ENCODE results near the gene OR52N5. TPM values are rescaled to one million over a fixed set of nuclear protein-coding genes. Genes with fewer than 3 reads are reported as not detected.

Gene OR52N5
- total RNA-seq (2014; rRNA removed; shearing (Covaris generic)) = 0.07 TPM in 1 of 2 replicates, not detected in the other

DNA sequence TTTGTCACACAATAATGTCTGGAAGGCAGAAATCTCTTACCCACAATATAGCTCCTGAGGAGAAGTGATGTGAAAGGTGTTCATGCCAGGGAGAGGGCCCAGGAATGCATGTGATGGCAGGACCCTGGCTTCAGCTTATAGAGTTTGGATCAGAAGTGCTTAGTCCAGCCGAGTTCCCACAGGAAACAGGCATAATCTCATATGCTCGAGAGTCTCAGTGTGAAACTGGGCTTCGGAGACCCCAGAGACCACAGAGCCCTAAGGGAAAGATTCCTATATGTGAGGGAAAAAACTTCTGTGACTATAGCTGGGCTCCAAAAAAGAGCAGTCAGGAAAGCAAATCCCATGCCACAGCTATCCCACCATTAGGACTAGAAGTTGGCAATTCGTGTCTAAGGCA lies at the start of gene OR52N5:
Gene OR52N5 (minus strand): TSS at position 101 of the 400 bp plus-strand sequence. CDS start 4,721 bp downstream, outside the sequence.
- no peaks in the 10 kb centered on the region for H3K27me3 ChIP-seq (ENCODE audit: control insufficient read depth, insufficient read depth, low read length)
- no peak for DNase-seq
- H3K4me3 ChIP-seq (ENCODE audit: insufficient read depth, low read depth, low read length) = no peak within 1 kb of the TSS
- H3K36me3 ChIP-seq (replicated peaks; ENCODE audit: control insufficient read depth, insufficient read depth, low read length) = no peaks in the 10 kb centered on the region

DNA sequence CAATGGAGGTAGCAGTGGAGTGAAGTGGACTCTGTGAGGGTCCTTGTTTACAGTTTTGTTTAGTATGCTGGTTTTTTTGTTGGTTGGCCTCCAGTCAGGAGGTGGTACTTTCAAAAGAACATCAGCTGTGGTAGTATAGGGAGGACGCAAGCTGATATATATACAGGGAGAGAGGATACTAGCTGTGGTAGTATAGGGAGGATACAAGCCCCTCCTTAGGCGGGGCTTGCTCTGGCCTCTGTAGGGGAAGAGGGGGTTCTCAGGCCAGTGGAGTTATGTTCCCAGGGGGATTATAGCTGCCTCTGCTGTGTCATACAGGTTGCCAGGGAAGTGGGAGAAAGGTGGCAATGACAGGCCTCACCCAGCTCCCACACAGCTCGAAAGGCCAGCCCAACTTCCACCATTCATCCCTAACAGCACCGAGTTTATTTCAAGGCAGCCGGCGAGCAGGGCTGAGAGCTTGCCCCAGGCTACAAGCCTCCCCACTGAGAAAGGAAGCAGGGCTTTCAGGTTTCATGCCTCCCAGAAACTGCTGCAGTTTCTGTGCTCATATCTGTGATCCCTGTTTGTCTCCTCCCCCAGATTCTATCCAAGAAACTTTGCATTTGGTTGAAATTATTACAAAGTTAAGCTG lies 48.2 kb upstream of the OR52N5 start:
- no peak for DNase-seq
- no peaks in the 10 kb centered on the region for H3K27me3 ChIP-seq (ENCODE audit: control insufficient read depth, insufficient read depth, low read length)
- no peak overlapping the region for H3K4me3 ChIP-seq (ENCODE audit: insufficient read depth, low read depth, low read length)
- no peaks in the 10 kb centered on the region for H3K36me3 ChIP-seq (replicated peaks; ENCODE audit: control insufficient read depth, insufficient read depth, low read length)

DNA sequence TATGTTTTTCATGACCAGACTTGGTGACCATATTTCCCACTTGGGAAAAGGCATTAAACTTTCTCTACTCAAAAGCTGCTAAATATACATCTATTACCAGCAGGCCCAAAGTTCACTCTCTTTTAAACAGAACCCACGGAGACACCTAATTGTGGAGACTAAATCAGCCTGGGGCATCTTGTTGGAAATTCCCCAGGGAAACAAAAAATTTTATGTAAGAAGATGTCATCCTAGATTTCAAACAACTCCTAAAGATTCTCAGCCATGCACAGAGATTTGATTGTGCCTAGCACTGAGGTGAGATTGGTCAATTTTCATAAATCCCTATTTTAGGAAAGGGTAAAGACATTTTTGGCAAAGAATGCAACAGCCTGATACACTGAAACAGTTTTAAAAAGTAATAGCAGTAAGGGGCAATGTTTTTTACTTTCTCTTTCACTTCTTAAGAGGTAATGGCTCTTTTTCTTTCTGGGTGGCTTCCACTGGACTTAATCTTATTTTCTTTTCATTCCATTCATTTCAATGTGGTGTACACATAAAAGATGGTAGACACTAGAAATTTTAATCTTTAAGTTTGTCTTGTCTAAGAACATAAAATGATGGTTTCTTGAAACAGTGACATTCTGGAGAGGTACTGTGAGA lies 35.2 kb upstream of the OR52N5 start:
- no peaks in the 10 kb centered on the region for H3K36me3 ChIP-seq (replicated peaks; ENCODE audit: control insufficient read depth, insufficient read depth, low read length)
- no peak for DNase-seq
- H3K4me3 ChIP-seq (ENCODE audit: insufficient read depth, low read depth, low read length) = no peak overlapping the region
- H3K27me3 ChIP-seq (ENCODE audit: control insufficient read depth, insufficient read depth, low read length) = no peaks in the 10 kb centered on the region

- Histone ChIP-seq H3K27me3 (ENCODE audit: control insufficient read depth, insufficient read depth, low read length) (no peaks in the 10 kb centered on the region), H3K4me3 (ENCODE audit: insufficient read depth, low read depth, low read length) (no peak overlapping the region), H3K36me3 (replicated peaks; ENCODE audit: control insufficient read depth, insufficient read depth, low read length) (no peaks in the 10 kb centered on the region)
- no peak for DNase-seq
Observed at GRCh38 chr11:5815534-5815933, 32.4 kb upstream of the OR52N5 start.

- no peaks in the 10 kb centered on the region for H3K36me3 ChIP-seq (replicated peaks; ENCODE audit: control insufficient read depth, insufficient read depth, low read length)
- no peaks in the 10 kb centered on the region for H3K27me3 ChIP-seq (ENCODE audit: control insufficient read depth, insufficient read depth, low read length)
- no peak overlapping the region for H3K4me3 ChIP-seq (ENCODE audit: insufficient read depth, low read depth, low read length)
- no peak for DNase-seq
Observed at GRCh38 chr11:5809905-5810795, 27.0 kb upstream of the OR52N5 start.

DNA sequence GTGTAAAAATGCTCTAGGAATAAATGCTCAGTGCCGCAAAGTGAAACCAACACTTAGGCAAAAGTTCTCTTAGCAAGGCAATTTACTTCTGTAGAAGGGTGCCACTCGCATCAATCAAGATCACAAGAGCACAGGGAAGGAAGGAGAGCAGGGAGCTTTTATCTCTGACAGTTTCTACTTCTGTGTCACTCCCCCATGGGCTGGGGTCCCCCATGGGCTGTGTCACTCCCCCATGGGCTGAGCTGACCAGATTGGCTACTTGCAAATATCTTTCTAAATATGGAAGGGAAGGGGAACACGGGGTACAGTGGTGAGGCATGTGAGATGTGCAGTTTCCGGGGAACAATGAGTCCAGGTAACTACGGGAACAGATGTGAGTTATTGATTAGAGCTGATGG lies 26.0 kb upstream of the OR52N5 start:
- no peaks in the 10 kb centered on the region for H3K36me3 ChIP-seq (replicated peaks; ENCODE audit: control insufficient read depth, insufficient read depth, low read length)
- no peak for DNase-seq
- peak overlapping the region; percentile 55 for H3K4me3 ChIP-seq (ENCODE audit: insufficient read depth, low read depth, low read length)
- H3K27me3 ChIP-seq (ENCODE audit: control insufficient read depth, insufficient read depth, low read length) = no peaks in the 10 kb centered on the region

GRCh38 chr11:5808500-5809121 lies 25.5 kb upstream of the OR52N5 start, which contains the start of gene OR52N2:
Gene OR52N2, plus strand, starts transcription at chr11:5808924. Its CDS starts 11,412 bp downstream, at chr11:5820336.
- peak; percentile 16 for DNase-seq
- peak within 1 kb of the TSS; percentile 55 for H3K4me3 ChIP-seq (ENCODE audit: insufficient read depth, low read depth, low read length)

GRCh38 chr11:5807580-5807979 lies 24.4 kb upstream of the OR52N5 start:
- DNase-seq = no peak
- no peak overlapping the region for H3K4me3 ChIP-seq (ENCODE audit: insufficient read depth, low read depth, low read length)
- no peaks in the 10 kb centered on the region for H3K27me3 ChIP-seq (ENCODE audit: control insufficient read depth, insufficient read depth, low read length)
- H3K36me3 ChIP-seq (replicated peaks; ENCODE audit: control insufficient read depth, insufficient read depth, low read length) = no peaks in the 10 kb centered on the region

More at GRCh38 chr11:5808500-5809121, 25.5 kb upstream of the OR52N5 start, which contains the start of gene OR52N2:
- Histone ChIP-seq H3K27me3 (ENCODE audit: control insufficient read depth, insufficient read depth, low read length) (no peaks in the 10 kb centered on the region), H3K36me3 (replicated peaks; ENCODE audit: control insufficient read depth, insufficient read depth, low read length) (no peaks in the 10 kb centered on the region)

GRCh38 chr11:5803982-5804381 lies 20.8 kb upstream of the OR52N5 start:
- DNase-seq = no peak
- no peaks in the 10 kb centered on the region for H3K36me3 ChIP-seq (replicated peaks; ENCODE audit: control insufficient read depth, insufficient read depth, low read length)
- H3K4me3 ChIP-seq (ENCODE audit: insufficient read depth, low read depth, low read length) = no peak overlapping the region; the same call in 1 of the 2 replicates
- no peaks in the 10 kb centered on the region for H3K27me3 ChIP-seq (ENCODE audit: control insufficient read depth, insufficient read depth, low read length)

DNA sequence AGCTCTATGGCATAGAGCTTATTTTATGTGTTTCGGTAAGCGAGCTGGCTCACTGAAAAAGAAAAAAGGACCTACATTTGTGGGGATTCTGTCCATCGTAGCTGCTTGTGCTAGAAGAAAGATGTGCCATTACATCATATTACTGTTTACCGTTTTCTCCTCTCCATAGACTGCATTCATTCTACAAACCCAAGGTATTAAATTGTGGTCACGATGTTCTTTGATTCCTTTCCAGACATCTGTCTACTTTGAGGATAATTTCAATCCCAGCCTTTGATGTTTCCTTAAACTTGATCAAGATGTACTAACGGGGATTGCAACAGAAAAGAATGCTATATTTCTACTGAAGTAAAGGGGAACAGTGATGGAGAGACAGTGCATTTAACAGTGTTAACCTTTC lies 13.4 kb upstream of the OR52N5 start:
- no peak for DNase-seq
- no peaks in the 10 kb centered on the region for H3K36me3 ChIP-seq (replicated peaks; ENCODE audit: control insufficient read depth, insufficient read depth, low read length)
- no peaks in the 10 kb centered on the region for H3K27me3 ChIP-seq (ENCODE audit: control insufficient read depth, insufficient read depth, low read length)
- H3K4me3 ChIP-seq (ENCODE audit: insufficient read depth, low read depth, low read length) = no peak overlapping the region

DNA sequence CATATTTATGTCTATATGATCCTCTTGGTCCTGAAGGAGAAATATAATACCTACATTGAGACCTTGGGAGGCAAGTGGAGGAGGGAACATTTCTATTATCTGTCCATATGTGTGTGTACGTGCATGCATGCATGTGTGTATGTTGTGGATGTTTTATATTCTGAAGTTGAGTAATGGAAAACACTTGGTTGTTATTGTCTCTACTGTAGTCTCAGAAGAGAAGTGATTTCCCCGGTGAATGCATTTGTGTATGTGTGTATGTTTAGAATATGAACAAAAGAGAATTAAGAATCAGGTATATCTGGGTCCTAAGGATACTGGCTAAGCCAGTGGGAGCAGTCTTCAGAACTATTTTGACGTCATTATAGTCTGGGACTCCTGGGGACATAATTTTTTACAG lies 8.0 kb upstream of the OR52N5 start, which contains the start of gene OR52N1:
Gene OR52N1 (minus strand): TSS at position 101 of the 400 bp plus-strand sequence. CDS start 2,449 bp downstream, outside the sequence.
- Histone ChIP-seq H3K4me3 (ENCODE audit: insufficient read depth, low read depth, low read length) (no peak within 1 kb of the TSS), H3K27me3 (ENCODE audit: control insufficient read depth, insufficient read depth, low read length) (no peaks in the 10 kb centered on the region), H3K36me3 (replicated peaks; ENCODE audit: control insufficient read depth, insufficient read depth, low read length) (no peaks in the 10 kb centered on the region)
- no peak for DNase-seq

- DNase-seq = no peak
- H3K4me3 ChIP-seq (ENCODE audit: insufficient read depth, low read depth, low read length) = no peak overlapping the region
- no peaks in the 10 kb centered on the region for H3K36me3 ChIP-seq (replicated peaks; ENCODE audit: control insufficient read depth, insufficient read depth, low read length)
- no peaks in the 10 kb centered on the region for H3K27me3 ChIP-seq (ENCODE audit: control insufficient read depth, insufficient read depth, low read length)
Observed at GRCh38 chr11:5767056-5767455, 16.1 kb downstream of the OR52N5 start.

DNA sequence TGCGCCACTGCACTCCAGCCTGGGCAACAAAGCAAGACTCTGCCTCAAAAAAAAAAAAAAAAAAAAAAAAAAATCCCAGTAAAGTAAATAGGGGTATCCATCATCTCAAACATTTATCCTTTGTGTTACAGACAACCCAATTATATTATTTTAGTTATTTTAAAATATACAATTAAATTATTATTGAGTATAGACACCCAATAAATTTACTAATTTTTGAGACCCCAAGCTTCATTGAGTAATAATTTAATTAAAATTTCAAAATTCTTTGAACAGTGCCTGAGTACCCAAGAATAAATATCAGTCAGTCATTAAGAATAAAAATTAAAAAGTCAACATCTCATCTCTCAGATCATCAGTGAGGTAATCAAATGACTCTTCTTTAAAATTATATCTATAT lies 29.2 kb downstream of the OR52N5 start, which contains the start of gene OR52N4:
Gene OR52N4 (plus strand): TSS at position 301 of the 400 bp plus-strand sequence. CDS start 498 bp downstream, outside the sequence.
- no peak for DNase-seq
- Histone ChIP-seq H3K27me3 (ENCODE audit: control insufficient read depth, insufficient read depth, low read length) (no peaks in the 10 kb centered on the region), H3K4me3 (ENCODE audit: insufficient read depth, low read depth, low read length) (no peak within 1 kb of the TSS)

DNA sequence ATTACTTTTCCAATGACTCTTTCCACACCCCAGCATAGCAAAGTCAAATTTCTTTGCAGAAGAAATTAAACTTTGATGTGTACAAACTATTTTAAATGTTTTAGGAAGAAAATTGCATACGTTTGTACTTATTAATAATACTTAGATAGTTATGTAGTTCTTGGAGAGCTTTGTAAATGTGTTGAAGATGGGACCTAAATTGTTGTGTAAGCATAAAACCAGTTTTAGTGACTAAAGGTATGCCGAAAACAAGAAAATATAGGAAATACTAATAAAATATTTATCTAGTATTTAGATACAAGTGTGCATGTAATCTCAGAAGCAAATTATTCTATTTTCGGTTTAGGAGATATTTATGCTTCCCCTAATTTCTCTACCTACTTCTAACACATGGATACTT lies 33.3 kb downstream of the OR52N5 start:
- H3K36me3 ChIP-seq (replicated peaks; ENCODE audit: control insufficient read depth, insufficient read depth, low read length) = no peaks in the 10 kb centered on the region
- no peaks in the 10 kb centered on the region for H3K27me3 ChIP-seq (ENCODE audit: control insufficient read depth, insufficient read depth, low read length)
- no peak overlapping the region for H3K4me3 ChIP-seq (ENCODE audit: insufficient read depth, low read depth, low read length)
- no peak for DNase-seq

More for the DNA sequence above, 29.2 kb downstream of the OR52N5 start, which contains the start of gene OR52N4:
- H3K36me3 ChIP-seq (replicated peaks; ENCODE audit: control insufficient read depth, insufficient read depth, low read length) = no peaks in the 10 kb centered on the region
